Trophoblast cell (in vitro differentiated cells and primary cell): ENCODE measurements around the gene PAQR4.

ENCODE experiments used
- DNase-seq, 2 donors: peaks; one replicate each; pipeline ENCODE4 v3.0.0-alpha.2; 2016
- H2AFZ ChIP-seq: 2 replicates; pipeline ENCODE4 v1.6.1; 2013; ENCODE audit warnings: low read length, moderate library complexity, mild to moderate bottlenecking; ENCODE audit not compliant: insufficient read depth, poor library complexity
- H2AK5ac ChIP-seq: 2 replicates; pipeline ENCODE4 v1.6.1; 2013; ENCODE audit warnings: mild to moderate bottlenecking, low read length
- H2BK120ac ChIP-seq: 2 replicates; pipeline ENCODE4 v1.6.1; 2013; ENCODE audit warnings: low read length, mild to moderate bottlenecking, moderate library complexity; ENCODE audit not compliant: insufficient read depth, poor library complexity
- H2BK12ac ChIP-seq: 2 replicates; pipeline ENCODE4 v1.6.1; 2013; ENCODE audit warnings: mild to moderate bottlenecking, low read length, moderate library complexity
- H2BK5ac ChIP-seq: 2 replicates; pipeline ENCODE4 v1.6.1; 2013; ENCODE audit warnings: low read length, low read depth, moderate library complexity, mild to moderate bottlenecking; ENCODE audit not compliant: poor library complexity
- H3K14ac ChIP-seq: 2 replicates; pipeline ENCODE4 v1.6.1; 2013; ENCODE audit warnings: mild to moderate bottlenecking, low read length
- H3K18ac ChIP-seq: 2 replicates; pipeline ENCODE4 v1.6.1; 2013; ENCODE audit warnings: mild to moderate bottlenecking, low read length
- H3K23ac ChIP-seq: 2 replicates; pipeline ENCODE4 v1.6.1; 2013; ENCODE audit warnings: low read length
- H3K27ac ChIP-seq: 2 replicates; pipeline ENCODE4 v1.5.1; 2013; ENCODE audit warnings: low read depth, mild to moderate bottlenecking, inconsistent platforms, low read length, moderate library complexity
- H3K27me3 ChIP-seq: 2 replicates; pipeline ENCODE4 v1.6.1; 2013; ENCODE audit warnings: inconsistent platforms, mild to moderate bottlenecking, low read length, moderate library complexity; ENCODE audit not compliant: insufficient read depth
- H3K36me3 ChIP-seq, 2 experiments: 1 replicate in 1 of 2; 2 replicates in 1 of 2; pipeline ENCODE4 v1.6.1; 2013; ENCODE audit warnings: low read length in 2 of 2, mild to moderate bottlenecking in 2 of 2, moderate library complexity in 1 of 2; ENCODE audit not compliant: insufficient read depth in 2 of 2, control insufficient read depth in 1 of 2
- H3K4ac ChIP-seq: 2 replicates; pipeline ENCODE4 v1.6.1; 2013; ENCODE audit warnings: low read depth, mild to moderate bottlenecking, low read length, moderate library complexity
- H3K4me1 ChIP-seq, 2 experiments: 1 replicate in 1 of 2; 2 replicates in 1 of 2; pipeline ENCODE4 v1.6.1; 2013; ENCODE audit warnings: low read length in 2 of 2, mild to moderate bottlenecking in 2 of 2, moderate library complexity in 1 of 2; ENCODE audit not compliant: insufficient read depth in 2 of 2, control insufficient read depth in 1 of 2
- H3K4me2 ChIP-seq: 2 replicates; pipeline ENCODE4 v1.6.1; 2013; ENCODE audit warnings: inconsistent platforms, mild to moderate bottlenecking, low read length, moderate library complexity
- H3K4me3 ChIP-seq: 2 replicates; pipeline ENCODE4 v1.5.1; 2013; ENCODE audit warnings: mild to moderate bottlenecking, low read depth, low read length, inconsistent platforms
- H3K79me1 ChIP-seq: one replicate; pipeline ENCODE4 v1.6.1; 2013; ENCODE audit warnings: low read length
- H3K79me2 ChIP-seq: 2 replicates; pipeline ENCODE4 v1.6.1; 2013; ENCODE audit warnings: low read length, mild to moderate bottlenecking; ENCODE audit not compliant: control insufficient read depth, insufficient read depth, poor library complexity
- H3K9ac ChIP-seq: 2 replicates; pipeline ENCODE4 v1.6.1; 2013; ENCODE audit warnings: mild to moderate bottlenecking, low read length
- H3K9me3 ChIP-seq: 2 replicates; pipeline ENCODE4 v1.6.1; 2013; ENCODE audit warnings: low read depth, mild to moderate bottlenecking, control low read depth, inconsistent platforms, low read length; ENCODE audit not compliant: insufficient read depth
- H4K12ac ChIP-seq: 2 replicates; pipeline ENCODE4 v1.6.1; 2013; ENCODE audit warnings: low read depth, mild to moderate bottlenecking, low read length, moderate library complexity
- H4K8ac ChIP-seq: 2 replicates; pipeline ENCODE4 v1.6.1; 2013; ENCODE audit warnings: low read depth, mild to moderate bottlenecking, low read length, moderate library complexity
- H4K91ac ChIP-seq: one replicate; pipeline ENCODE4 v1.6.1; 2013; ENCODE audit warnings: low read depth, mild to moderate bottlenecking, low read length, moderate library complexity
- WGBS: extraction: QIAGEN DNeasy Blood & Tissue Kit; methylation state at CpG from one replicate; pipeline ENCODE4 v1.1.7; 2013; ENCODE audit warnings: missing lambda C conversion rate; ENCODE audit not compliant: insufficient read length, insufficient coverage; ENCODE audit errors: extremely low coverage; 5-methylcytosine and 5-hydroxymethylcytosine counted together

The PAQR4 gene

DNA sequence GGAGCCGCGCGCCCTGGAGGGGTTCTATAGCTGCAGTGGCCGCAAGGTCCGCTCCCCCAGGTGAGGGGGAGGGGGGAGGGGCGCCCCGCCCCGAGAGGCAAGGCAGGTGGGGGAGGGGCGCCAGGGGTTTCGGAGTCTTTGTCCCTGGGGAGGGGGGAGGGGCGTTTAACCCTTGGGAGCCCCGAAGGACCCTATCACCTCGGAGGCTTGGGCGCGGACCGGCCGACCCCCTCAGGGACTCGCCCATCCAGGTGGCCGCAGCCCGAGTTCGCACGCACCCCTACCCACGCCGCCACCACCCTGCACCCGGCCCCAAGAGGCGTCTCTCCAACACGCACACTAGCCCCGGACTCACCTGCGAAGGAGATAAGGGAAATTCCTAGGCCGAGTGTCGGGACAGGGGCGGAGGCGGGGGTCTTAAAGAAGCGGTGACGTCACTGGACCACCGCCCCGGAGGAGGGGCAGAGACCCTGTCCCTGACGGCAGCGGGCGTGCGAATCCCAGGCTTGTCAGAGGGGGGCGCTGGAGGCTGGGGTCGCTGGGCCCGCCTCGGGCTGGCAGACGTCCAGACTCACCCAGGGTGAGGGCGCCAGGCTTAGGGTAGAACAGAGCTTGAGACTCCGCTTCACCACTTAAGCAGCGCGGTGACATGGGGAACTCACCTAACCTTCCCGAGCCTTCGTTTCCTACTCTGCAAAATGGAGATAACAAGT is 48.8 kb downstream of the PAQR4 start, which contains the start of gene CLDN6:
CLDN6 (minus strand) TSS at position 390 of the 713 bp plus-strand sequence. CDS start 2,162 bp downstream, outside the sequence.
- H3K4me2 ChIP-seq = peak within 1 kb of the TSS; percentile 66
- H3K4me3 ChIP-seq = peak within 1 kb of the TSS; percentile 98
- H3K9me3 ChIP-seq = peaks cover 3% of the 10 kb centered on the region
- no CpG with 5 or more reads among the region's 52 CpGs for WGBS
- H3K4ac ChIP-seq = peak within 1 kb of the TSS; percentile 98
- peak within 1 kb of the TSS; percentile 87 for H3K27ac ChIP-seq
- H4K8ac ChIP-seq = peak within 1 kb of the TSS; percentile 90
- peak within 1 kb of the TSS; percentile 99 for H2BK5ac ChIP-seq
- no peak within 1 kb of the TSS for H3K23ac ChIP-seq
- peak in 1 of 2 donors; percentile 20 for DNase-seq
- peaks cover 31 to 36% of the 10 kb centered on the region in 2 experiments for H3K36me3 ChIP-seq
- peak within 1 kb of the TSS; percentile 42 for H2BK12ac ChIP-seq
- peak within 1 kb of the TSS; percentile 99 for H3K18ac ChIP-seq
- H3K14ac ChIP-seq = peak within 1 kb of the TSS; percentile 97
- peaks cover 28 to 40% of the 10 kb centered on the region in 2 experiments for H3K4me1 ChIP-seq
- H3K79me1 ChIP-seq = peaks cover 38% of the 10 kb centered on the region
- no peaks in the 10 kb centered on the region for H3K27me3 ChIP-seq
- H2BK120ac ChIP-seq = peak within 1 kb of the TSS; percentile 98
- H4K91ac ChIP-seq = peak within 1 kb of the TSS; percentile 97
- H3K9ac ChIP-seq = peak within 1 kb of the TSS; percentile 87
- peak within 1 kb of the TSS; percentile 89 for H4K12ac ChIP-seq
- peaks cover 36% of the 10 kb centered on the region for H3K79me2 ChIP-seq
- peak within 1 kb of the TSS; percentile 61 for H2AFZ ChIP-seq
- H2AK5ac ChIP-seq = peak within 1 kb of the TSS; percentile 98

DNA sequence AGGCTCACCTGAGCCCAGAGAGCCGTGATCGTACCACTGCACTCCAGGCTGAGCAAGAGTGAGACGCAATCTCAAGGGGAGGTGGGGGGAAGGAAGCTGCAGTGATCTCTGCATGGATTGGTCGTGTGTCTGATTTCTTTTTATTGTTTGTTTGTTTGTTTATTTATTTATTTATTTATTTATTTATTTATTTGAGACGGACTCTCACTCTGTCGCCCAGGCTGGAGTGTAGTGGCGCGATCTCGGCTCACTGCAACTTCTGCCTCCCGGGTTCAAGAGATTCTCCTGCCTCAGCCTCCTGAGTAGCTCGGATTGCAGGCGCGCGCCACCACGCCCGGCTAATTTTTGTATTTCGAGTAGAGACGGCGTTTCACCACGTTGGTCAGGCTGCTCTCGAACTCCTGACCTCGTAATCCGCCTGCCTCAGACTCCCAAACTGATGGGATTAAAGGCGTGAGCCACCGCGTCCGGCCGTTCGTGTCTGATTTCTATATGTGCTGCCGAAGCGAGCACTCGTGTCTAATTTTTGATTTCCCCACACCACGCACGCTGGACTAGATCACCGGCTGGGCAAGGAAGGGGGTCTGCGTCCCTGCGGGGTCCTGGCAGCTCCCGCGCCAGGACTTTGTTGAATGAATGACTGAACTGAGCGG is 50.6 kb downstream of the PAQR4 start:
- Histone ChIP-seq H3K4me2 (peak overlapping the region; percentile 84), H3K9ac (peak overlapping the region; percentile 71), H3K27ac (no peak overlapping the region), H3K4me3 (peak overlapping the region; percentile 52), H3K9me3 (peaks cover 3% of the 10 kb centered on the region), H3K14ac (no peak overlapping the region), H3K36me3 (peaks cover 25 to 29% of the 10 kb centered on the region in 2 experiments), H3K23ac (no peak overlapping the region), H3K79me1 (peaks cover 48% of the 10 kb centered on the region), H3K27me3 (no peaks in the 10 kb centered on the region), H2BK5ac (peak overlapping the region; percentile 29), H4K91ac (peak overlapping the region; percentile 39), H2BK12ac (peak overlapping the region; percentile 85), H3K4ac (peak overlapping the region; percentile 82), H4K8ac (peak overlapping the region; percentile 61), H4K12ac (no peak overlapping the region), H3K79me2 (peaks cover 42% of the 10 kb centered on the region), H3K4me1 (peaks cover 18 to 29% of the 10 kb centered on the region in 2 experiments), H2AFZ (peak overlapping the region; percentile 47), H2AK5ac (peak overlapping the region; percentile 49), H2BK120ac (peak overlapping the region; percentile 35), H3K18ac (no peak overlapping the region)
- no peak for DNase-seq
- no CpG with 5 or more reads among the region's 40 CpGs for WGBS

DNA sequence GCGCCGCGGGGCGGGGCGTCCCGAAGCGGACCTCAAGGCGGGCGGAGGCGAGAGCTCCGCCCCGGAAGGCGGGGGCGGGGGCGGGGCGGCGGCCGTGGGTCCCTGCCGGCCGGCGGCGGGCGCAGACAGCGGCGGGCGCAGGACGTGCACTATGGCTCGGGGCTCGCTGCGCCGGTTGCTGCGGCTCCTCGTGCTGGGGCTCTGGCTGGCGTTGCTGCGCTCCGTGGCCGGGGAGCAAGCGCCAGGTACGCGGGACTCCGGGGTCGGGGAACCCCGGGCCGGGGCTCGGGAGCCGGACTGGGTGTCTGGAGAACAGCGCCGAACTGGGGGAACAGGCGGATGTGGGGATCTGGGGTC is 51.1 kb downstream of the PAQR4 start, which contains the start of gene TNFRSF12A:
TNFRSF12A (plus strand) TSS at position 122 of the 357 bp plus-strand sequence; CDS start at position 152, 30 bp downstream.
- Histone ChIP-seq H2BK5ac (peak within 1 kb of the TSS; percentile 99), H3K27ac (peak within 1 kb of the TSS; percentile 100), H3K79me2 (peaks cover 42% of the 10 kb centered on the region), H3K79me1 (peaks cover 48% of the 10 kb centered on the region), H3K36me3 (peaks cover 21 to 24% of the 10 kb centered on the region in 2 experiments), H3K23ac (no peak within 1 kb of the TSS), H3K4ac (peak within 1 kb of the TSS; percentile 95), H3K4me1 (peaks cover 17 to 27% of the 10 kb centered on the region in 2 experiments), H2BK120ac (peak within 1 kb of the TSS; percentile 93), H2AFZ (peak within 1 kb of the TSS; percentile 59), H2BK12ac (peak within 1 kb of the TSS; percentile 85), H3K4me3 (peak within 1 kb of the TSS; percentile 92), H2AK5ac (peak within 1 kb of the TSS; percentile 92), H3K9ac (peak within 1 kb of the TSS; percentile 99), H3K14ac (peak within 1 kb of the TSS; percentile 91), H3K4me2 (peak within 1 kb of the TSS; percentile 84), H4K8ac (peak within 1 kb of the TSS; percentile 75), H4K12ac (peak within 1 kb of the TSS; percentile 63), H3K9me3 (peaks cover 3% of the 10 kb centered on the region), H3K18ac (peak within 1 kb of the TSS; percentile 99), H4K91ac (peak within 1 kb of the TSS; percentile 98), H3K27me3 (no peaks in the 10 kb centered on the region)
- no CpG with 5 or more reads among the region's 49 CpGs for WGBS
- DNase-seq = peak; percentile 77 to 88

DNA sequence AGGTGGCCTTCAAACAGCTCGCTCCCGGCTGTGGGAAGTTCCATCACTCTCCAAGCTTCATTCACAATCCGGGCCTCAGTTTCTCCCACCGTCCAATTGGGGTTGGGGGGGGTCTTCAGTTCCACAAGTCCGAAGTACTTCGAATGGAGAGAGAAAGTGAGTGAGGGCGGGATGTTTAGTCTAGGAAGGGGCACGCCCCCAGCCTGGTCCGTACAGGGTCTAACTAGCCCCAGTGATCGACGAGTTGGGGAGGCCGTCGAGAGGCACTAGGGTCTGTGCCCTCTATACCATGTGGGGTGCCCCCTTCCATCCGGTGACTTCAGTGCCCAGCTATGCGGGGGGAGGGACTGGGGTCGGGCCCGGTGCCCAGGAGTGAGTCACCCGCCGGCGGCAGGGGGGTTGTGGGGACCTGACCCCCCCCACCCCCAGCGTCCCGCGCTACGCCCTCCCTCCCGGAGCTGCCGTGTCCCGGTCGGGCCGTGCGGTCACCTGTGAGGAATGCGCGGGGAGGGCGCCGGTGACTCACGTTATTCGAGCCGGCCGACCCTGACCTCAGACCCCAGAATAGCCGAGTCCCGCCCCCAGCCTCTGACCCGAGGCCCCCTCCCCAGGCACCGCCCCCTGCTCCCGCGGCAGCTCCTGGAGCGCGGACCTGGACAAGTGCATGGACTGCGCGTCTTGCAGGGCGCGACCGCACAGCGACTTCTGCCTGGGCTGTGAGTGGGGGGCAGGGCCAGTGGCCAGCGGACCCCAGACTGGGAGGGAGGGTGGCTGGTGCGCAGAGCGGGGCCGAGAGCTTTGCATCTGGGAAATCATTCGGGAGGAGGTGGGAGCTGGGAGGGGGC is 51.7 kb downstream of the PAQR4 start:
- peak overlapping the region; percentile 93 for H2BK120ac ChIP-seq
- H3K4me3 ChIP-seq = peak overlapping the region; percentile 92
- H4K12ac ChIP-seq = peak overlapping the region; percentile 63
- H3K4ac ChIP-seq = peak overlapping the region; percentile 95
- H3K14ac ChIP-seq = peak overlapping the region; percentile 91
- H3K23ac ChIP-seq = no peak overlapping the region
- H3K79me1 ChIP-seq = peaks cover 48% of the 10 kb centered on the region
- H3K18ac ChIP-seq = peak overlapping the region; percentile 99
- WGBS = no CpG with 5 or more reads among the region's 57 CpGs
- peaks cover 41% of the 10 kb centered on the region for H3K79me2 ChIP-seq
- peaks cover 17 to 24% of the 10 kb centered on the region in 2 experiments for H3K4me1 ChIP-seq
- peak overlapping the region; percentile 59 for H2AFZ ChIP-seq
- H3K36me3 ChIP-seq = peaks cover 18 to 24% of the 10 kb centered on the region in 2 experiments
- no peak overlapping the region for H2BK12ac ChIP-seq
- no peaks in the 10 kb centered on the region for H3K27me3 ChIP-seq
- peak; percentile 64 to 68 for DNase-seq
- peak overlapping the region; percentile 98 for H4K91ac ChIP-seq
- peak overlapping the region; percentile 100 for H3K27ac ChIP-seq
- H3K9ac ChIP-seq = peak overlapping the region; percentile 99
- peaks cover under 1% of the 10 kb centered on the region for H3K9me3 ChIP-seq
- H4K8ac ChIP-seq = peak overlapping the region; percentile 75
- H2AK5ac ChIP-seq = peak overlapping the region; percentile 92
- H3K4me2 ChIP-seq = peak overlapping the region; percentile 80
- peak overlapping the region; percentile 99 for H2BK5ac ChIP-seq
